Stimulated activated naive B cell treated with anti-CD40 and anti-IgM and Interleukin-4, amounts not matched to agents 10 μg/mL and 1 μg/mL and 100 μg/mL, for 72 hours (primary cell): ENCODE data around the gene LRRC1.

ENCODE experiments used
- ATAC-seq, 2 donors: fragments of 150-1000 bp; cut with Tn5 transposase; replicated peaks; 2 replicates each; pipeline ENCODE4 v1.10.0; 2021; ENCODE audit warnings: moderate library complexity in 1 of 2
- DNase-seq: peaks from one replicate; pipeline ENCODE4 v3.0.0; 2021
- H3K27ac Mint-ChIP-seq: one replicate; pipeline ENCODE4 v1.8.0; 2022; ENCODE audit warnings: mild to moderate bottlenecking, mixed read lengths
- H3K27me3 Mint-ChIP-seq, 2 donors: one replicate each; pipeline ENCODE4 v1.8.0; 2022; ENCODE audit warnings: mixed read lengths in 2 of 2
- H3K36me3 Mint-ChIP-seq, 2 donors: one replicate each; pipeline ENCODE4 v1.8.0; 2022; ENCODE audit warnings: mixed read lengths in 2 of 2, mild to moderate bottlenecking in 1 of 2
- H3K4me1 Mint-ChIP-seq, 2 donors: one replicate each; pipeline ENCODE4 v1.8.0; 2022; ENCODE audit warnings: mixed read lengths in 2 of 2, mild to moderate bottlenecking in 1 of 2
- H3K4me3 Mint-ChIP-seq, 2 donors: one replicate each; pipeline ENCODE4 v1.8.0; 2022; ENCODE audit warnings: mild to moderate bottlenecking in 2 of 2, mixed read lengths in 2 of 2, moderate library complexity in 1 of 2
- H3K9me3 Mint-ChIP-seq, 2 donors: one replicate each; pipeline ENCODE4 v1.8.0; 2022; ENCODE audit warnings: mixed read lengths in 2 of 2, mild to moderate bottlenecking in 1 of 2

Gene LRRC1

GRCh38 chr6:53916804-53917463 lies 122.1 kb downstream of the LRRC1 start:
- H3K36me3 Mint-ChIP-seq: peaks cover 23 to 24% of the 10 kb centered on the region in 2 donors
- DNase-seq (no peak), ATAC-seq (no peak)
- peaks cover 0 to 3% of the 10 kb centered on the region in 2 donors for H3K4me1 Mint-ChIP-seq
- no peaks in the 10 kb centered on the region for H3K27me3 Mint-ChIP-seq
- no peak overlapping the region for H3K27ac Mint-ChIP-seq
- no peaks in the 10 kb centered on the region for H3K9me3 Mint-ChIP-seq
- no peak overlapping the region for H3K4me3 Mint-ChIP-seq

- Mint-ChIP-seq H3K4me3 (no peak overlapping the region), H3K27me3 (no peaks in the 10 kb centered on the region), H3K36me3 (peaks cover 23 to 24% of the 10 kb centered on the region in 2 donors), H3K27ac (no peak overlapping the region), H3K9me3 (no peaks in the 10 kb centered on the region), H3K4me1 (peaks cover 0 to 3% of the 10 kb centered on the region in 2 donors)
- DNase-seq (no peak), ATAC-seq (no peak)
Observed at GRCh38 chr6:53917464-53917842, 122.6 kb downstream of the LRRC1 start.

GRCh38 chr6:53918854-53919510 lies 124.2 kb downstream of the LRRC1 start:
- Mint-ChIP-seq H3K36me3 (peaks cover 23 to 24% of the 10 kb centered on the region in 2 donors), H3K4me1 (peaks cover 0 to 3% of the 10 kb centered on the region in 2 donors), H3K4me3 (no peak overlapping the region), H3K9me3 (no peaks in the 10 kb centered on the region), H3K27me3 (no peaks in the 10 kb centered on the region), H3K27ac (no peak overlapping the region)
- no peak for ATAC-seq
- no peak for DNase-seq

GRCh38 chr6:53919881-53920360 lies 125.1 kb downstream of the LRRC1 start:
- H3K27me3 Mint-ChIP-seq: no peaks in the 10 kb centered on the region
- H3K36me3 Mint-ChIP-seq: peaks cover 13 to 18% of the 10 kb centered on the region in 2 donors
- H3K4me3 Mint-ChIP-seq: no peak overlapping the region
- no peak for DNase-seq
- H3K27ac Mint-ChIP-seq: no peak overlapping the region
- no peaks in the 10 kb centered on the region for H3K4me1 Mint-ChIP-seq
- ATAC-seq: no peak
- H3K9me3 Mint-ChIP-seq: no peaks in the 10 kb centered on the region

- Mint-ChIP-seq H3K4me1 (no peaks in the 10 kb centered on the region), H3K27ac (no peak overlapping the region), H3K9me3 (no peaks in the 10 kb centered on the region), H3K4me3 (no peak overlapping the region), H3K27me3 (no peaks in the 10 kb centered on the region), H3K36me3 (peaks cover 12 to 18% of the 10 kb centered on the region in 2 donors)
- DNase-seq (no peak), ATAC-seq (no peak)
Observed at GRCh38 chr6:53920881-53921280, 126.1 kb downstream of the LRRC1 start.

GRCh38 chr6:53921639-53922038 lies 126.8 kb downstream of the LRRC1 start:
- no peak overlapping the region for H3K27ac Mint-ChIP-seq
- no peak for ATAC-seq
- no peak for DNase-seq
- H3K4me1 Mint-ChIP-seq: no peaks in the 10 kb centered on the region
- peaks cover 12 to 18% of the 10 kb centered on the region in 2 donors for H3K36me3 Mint-ChIP-seq
- H3K4me3 Mint-ChIP-seq: no peak overlapping the region
- H3K9me3 Mint-ChIP-seq: no peaks in the 10 kb centered on the region
- no peaks in the 10 kb centered on the region for H3K27me3 Mint-ChIP-seq

GRCh38 chr6:53922539-53922981 lies 127.8 kb downstream of the LRRC1 start:
- ATAC-seq (no peak), DNase-seq (no peak)
- Mint-ChIP-seq H3K27me3 (no peaks in the 10 kb centered on the region), H3K4me3 (no peak overlapping the region), H3K36me3 (peaks cover 12 to 18% of the 10 kb centered on the region in 2 donors), H3K27ac (no peak overlapping the region), H3K4me1 (no peaks in the 10 kb centered on the region), H3K9me3 (no peaks in the 10 kb centered on the region)

GRCh38 chr6:53924277-53924676 lies 129.5 kb downstream of the LRRC1 start:
- Mint-ChIP-seq H3K27me3 (no peaks in the 10 kb centered on the region), H3K36me3 (peaks cover 12 to 18% of the 10 kb centered on the region in 2 donors), H3K4me1 (no peaks in the 10 kb centered on the region), H3K4me3 (no peak overlapping the region), H3K27ac (no peak overlapping the region), H3K9me3 (no peaks in the 10 kb centered on the region)
- ATAC-seq (no peak), DNase-seq (no peak)

GRCh38 chr6:53924821-53925422 lies 130.1 kb downstream of the LRRC1 start:
- H3K36me3 Mint-ChIP-seq: peaks cover 15 to 18% of the 10 kb centered on the region in 2 donors

GRCh38 chr6:53925891-53926290 lies 131.1 kb downstream of the LRRC1 start:
- H3K4me3 Mint-ChIP-seq: no peak overlapping the region
- H3K36me3 Mint-ChIP-seq: peaks cover 16% of the 10 kb centered on the region in 2 donors
- DNase-seq (no peak), ATAC-seq (no peak)
- no peak overlapping the region for H3K27ac Mint-ChIP-seq
- H3K4me1 Mint-ChIP-seq: peaks cover 2 to 3% of the 10 kb centered on the region in 2 donors
- no peaks in the 10 kb centered on the region for H3K27me3 Mint-ChIP-seq
- no peaks in the 10 kb centered on the region for H3K9me3 Mint-ChIP-seq

More at GRCh38 chr6:53924821-53925422, 130.1 kb downstream of the LRRC1 start:
- no peaks in the 10 kb centered on the region for H3K9me3 Mint-ChIP-seq
- peaks cover 2 to 3% of the 10 kb centered on the region in 2 donors for H3K4me1 Mint-ChIP-seq
- H3K4me3 Mint-ChIP-seq: no peak overlapping the region
- H3K27ac Mint-ChIP-seq: no peak overlapping the region
- no peaks in the 10 kb centered on the region for H3K27me3 Mint-ChIP-seq
- DNase-seq (no peak), ATAC-seq (no peak)

- no peak for ATAC-seq
- peaks cover 3 to 5% of the 10 kb centered on the region in 2 donors for H3K4me1 Mint-ChIP-seq
- peaks cover 10% of the 10 kb centered on the region in 2 donors for H3K36me3 Mint-ChIP-seq
- H3K4me3 Mint-ChIP-seq: no peak overlapping the region
- no peak for DNase-seq
- H3K9me3 Mint-ChIP-seq: no peaks in the 10 kb centered on the region
- no peaks in the 10 kb centered on the region for H3K27me3 Mint-ChIP-seq
- no peak overlapping the region for H3K27ac Mint-ChIP-seq
Observed at GRCh38 chr6:53926505-53926904, 131.7 kb downstream of the LRRC1 start.

- no peaks in the 10 kb centered on the region for H3K27me3 Mint-ChIP-seq
- peaks cover 4 to 5% of the 10 kb centered on the region in 2 donors for H3K36me3 Mint-ChIP-seq
- H3K9me3 Mint-ChIP-seq: no peaks in the 10 kb centered on the region
- peaks cover 3 to 5% of the 10 kb centered on the region in 2 donors for H3K4me1 Mint-ChIP-seq
- DNase-seq: no peak
- no peak overlapping the region for H3K4me3 Mint-ChIP-seq
- no peak overlapping the region for H3K27ac Mint-ChIP-seq
- ATAC-seq: no peak
Observed at GRCh38 chr6:53928641-53929040, 133.8 kb downstream of the LRRC1 start.

GRCh38 chr6:53929041-53929820 lies 134.4 kb downstream of the LRRC1 start:
- no peaks in the 10 kb centered on the region for H3K9me3 Mint-ChIP-seq
- ATAC-seq (no peak), DNase-seq (no peak)
- peaks cover 3 to 5% of the 10 kb centered on the region in 2 donors for H3K4me1 Mint-ChIP-seq
- H3K27ac Mint-ChIP-seq: no peak overlapping the region
- H3K36me3 Mint-ChIP-seq: peaks cover 4 to 5% of the 10 kb centered on the region in 2 donors
- no peaks in the 10 kb centered on the region for H3K27me3 Mint-ChIP-seq
- no peak overlapping the region for H3K4me3 Mint-ChIP-seq

- no peak for ATAC-seq
- peaks cover 3 to 5% of the 10 kb centered on the region in 2 donors for H3K4me1 Mint-ChIP-seq
- H3K36me3 Mint-ChIP-seq: peaks cover 4 to 5% of the 10 kb centered on the region in 2 donors
- no peak for DNase-seq
- H3K27me3 Mint-ChIP-seq: no peaks in the 10 kb centered on the region
- H3K27ac Mint-ChIP-seq: no peak overlapping the region
- no peaks in the 10 kb centered on the region for H3K9me3 Mint-ChIP-seq
- no peak overlapping the region for H3K4me3 Mint-ChIP-seq
Observed at GRCh38 chr6:53929821-53930120, 135.0 kb downstream of the LRRC1 start.
